Left colon (tissue), 2 donors: ENCODE measurements around the gene COL6A1. TPM values are rescaled to one million over a fixed set of nuclear protein-coding genes. Genes with fewer than 3 reads are reported as not detected.

Experiments
- ATAC-seq: fragments of 200-7000 bp; cut with Tn5 transposase; one replicate; pipeline ENCODE4 v1.9.1; 2020; ENCODE audit warnings: mild to moderate bottlenecking, moderate library complexity
- DNase-seq, 2 donors: peaks; one replicate each; pipeline ENCODE4 v3.0.0-alpha.2; 2020
- intact Hi-C, 2 donors: fragments of 100-400 bp; cut with DNase I in 1 of 2; cut with micrococcal nuclease in 1 of 2; formaldehyde crosslinking; loops; one replicate each; pipeline versions ENCODE4 v1.11.2 to v1.14.0; 2022; cut with DNase I, micrococcal nuclease
- long read RNA-seq: library from polyadenylated mRNA; unstranded; transcript quantifications from one replicate; pipeline ENCODE4 v2.0.0, GENCODE V29; 2021
- total RNA-seq, 2 donors: library from RNA; stranded (reverse); fragmentation: NEBNext Ultra II Directional; extraction: Animal tissue kit (Norgen Biotek cat#: 25700); gene quantifications; one replicate each; pipeline ENCODE4 v1.2.1, GENCODE V29; 2021
- donor health status: DM: no; HTN: no; CAD: no.
- donor health status: DM: yes; HTN: yes; CAD: no.

Gene COL6A1
- total RNA-seq, result 100 to 1,000 TPM in 1 of 2 donors, 10 to 100 TPM in 1; 32.2 to 111 TPM
- long read RNA-seq, partial matches to known transcripts, result 5 of 6 reads
- long read RNA-seq, other reads (novel, unspliced or antisense), result 1 of 6 reads

DNA sequence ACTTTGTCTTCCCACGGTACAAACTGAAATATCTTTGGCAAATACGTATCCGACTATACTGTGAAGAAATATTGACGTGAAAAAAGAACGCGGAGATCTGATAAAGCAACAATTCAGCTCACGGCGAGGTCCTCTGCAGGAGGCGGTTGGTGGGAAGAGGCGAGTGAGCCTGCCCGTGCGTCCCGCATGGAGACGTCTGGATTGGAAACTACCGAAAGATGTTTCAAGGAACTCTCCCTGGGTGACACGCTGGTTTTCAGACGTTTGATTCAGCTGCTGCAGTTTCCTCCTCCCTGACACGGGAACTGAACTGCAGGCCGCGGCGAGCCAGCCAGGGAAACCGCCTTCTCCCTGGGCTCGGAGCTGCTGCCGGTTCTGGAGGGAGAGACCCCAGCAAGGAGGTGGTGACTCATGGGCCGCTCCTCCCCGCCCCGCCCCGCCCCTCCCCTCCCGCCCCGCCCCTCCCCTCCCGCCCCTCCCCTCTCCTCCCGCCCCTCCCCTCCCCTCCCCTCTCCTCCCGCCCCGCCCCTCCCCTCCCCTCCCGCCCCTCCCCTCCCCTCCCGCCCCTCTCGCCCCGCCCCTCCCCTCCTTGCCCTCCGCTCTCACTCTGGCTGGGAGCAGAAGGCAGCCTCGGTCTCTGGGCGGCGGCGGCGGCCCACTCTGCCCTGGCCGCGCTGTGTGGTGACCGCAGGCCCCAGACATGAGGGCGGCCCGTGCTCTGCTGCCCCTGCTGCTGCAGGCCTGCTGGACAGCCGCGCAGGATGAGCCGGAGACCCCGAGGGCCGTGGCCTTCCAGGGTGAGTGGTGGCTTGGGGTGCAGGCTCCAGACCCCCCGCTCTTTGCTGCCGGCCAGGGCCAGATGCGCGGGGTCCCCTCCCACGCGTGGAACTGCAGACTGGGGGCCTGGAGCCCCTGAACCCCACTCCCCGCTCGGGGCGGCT is at the start of gene COL6A1:
COL6A1 (plus strand) TSS at position 620 of the 941 bp plus-strand sequence; CDS start at position 701, 81 bp downstream.
- ATAC-seq (peak; percentile 67), DNase-seq (peak; percentile 61 to 75)
- intact Hi-C loops, result loop anchor here in 1 of 2 donors (10.0 kb wide), 1 partner anchor 143 kb away; no protein-coding TSS in a partner anchor

GRCh38 chr21:45932922-45933502 is 48.6 kb upstream of the COL6A1 start:
- ATAC-seq, result no peak
- no peak for DNase-seq
- intact Hi-C loops, result no loop called here

DNA sequence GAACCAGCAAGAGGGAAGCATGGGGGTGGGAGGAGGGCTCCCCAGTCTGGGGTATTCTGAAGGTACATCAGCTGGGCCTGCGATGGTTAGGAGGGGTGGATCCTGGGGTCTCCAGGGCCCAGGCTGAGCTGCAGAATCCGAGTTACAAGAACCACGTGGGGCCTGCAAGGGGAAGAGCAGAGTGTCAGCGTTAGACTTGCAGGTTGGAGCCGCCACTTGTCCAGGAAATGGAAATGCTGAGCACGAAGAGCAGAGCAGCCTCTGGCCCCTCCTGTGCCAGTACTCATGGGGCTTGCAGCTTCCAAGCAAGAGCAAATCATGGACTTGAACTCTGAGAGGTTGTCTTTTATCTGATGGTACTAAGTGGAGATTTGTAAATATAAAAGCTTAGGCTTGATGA is 47.5 kb upstream of the COL6A1 start:
- DNase-seq, result no peak
- intact Hi-C loops, result no loop called here
- ATAC-seq, result no peak

- no peak for DNase-seq
- ATAC-seq, result no peak
- intact Hi-C loops, result no loop called here
These were observed 47.0 kb upstream of the COL6A1 start for GRCh38 chr21:45934554-45934953.

DNA sequence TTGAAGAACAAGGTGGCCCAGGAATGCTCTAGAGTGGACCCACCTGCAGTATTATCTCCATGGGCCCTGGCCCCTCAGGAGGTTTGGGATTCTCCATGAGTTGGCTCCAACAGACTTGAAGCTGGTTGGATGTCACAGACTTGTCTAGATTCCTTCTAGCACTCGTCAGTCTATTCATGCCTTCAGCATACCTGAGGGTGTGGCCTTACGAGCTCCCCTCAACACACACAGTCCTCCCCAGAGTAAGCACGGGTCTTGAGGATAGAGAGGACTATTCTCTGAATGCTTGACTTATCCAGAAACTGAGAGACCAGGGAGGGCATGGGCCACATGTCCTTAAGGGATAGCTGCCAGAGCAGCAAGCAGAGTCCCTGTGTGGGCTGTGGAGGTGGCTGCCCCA is 45.9 kb upstream of the COL6A1 start:
- ATAC-seq (no peak), DNase-seq (no peak)
- intact Hi-C loops, result no loop called here

GRCh38 chr21:45937721-45938452 is 43.7 kb upstream of the COL6A1 start:
- DNase-seq, result no peak

DNA sequence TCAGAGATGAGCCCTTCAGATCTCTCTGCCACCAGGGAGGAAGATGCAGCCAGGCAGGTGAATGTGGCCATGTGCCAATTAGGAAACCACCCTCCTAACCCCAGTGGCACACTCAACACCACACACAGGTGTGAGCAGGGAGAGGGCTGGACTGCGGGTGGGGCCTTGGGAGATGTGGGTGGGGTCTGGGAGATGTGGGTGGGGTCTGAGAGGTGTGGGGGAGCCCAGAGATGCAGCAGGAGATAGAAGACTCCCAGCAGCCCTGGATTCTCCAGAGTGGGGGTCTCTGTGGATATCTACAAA is 43.2 kb upstream of the COL6A1 start:
- DNase-seq (no peak), ATAC-seq (no peak)
- intact Hi-C loops, result no loop called here

More at GRCh38 chr21:45937721-45938452, 43.7 kb upstream of the COL6A1 start:
- intact Hi-C loops, result no loop called here
- no peak for ATAC-seq

DNA sequence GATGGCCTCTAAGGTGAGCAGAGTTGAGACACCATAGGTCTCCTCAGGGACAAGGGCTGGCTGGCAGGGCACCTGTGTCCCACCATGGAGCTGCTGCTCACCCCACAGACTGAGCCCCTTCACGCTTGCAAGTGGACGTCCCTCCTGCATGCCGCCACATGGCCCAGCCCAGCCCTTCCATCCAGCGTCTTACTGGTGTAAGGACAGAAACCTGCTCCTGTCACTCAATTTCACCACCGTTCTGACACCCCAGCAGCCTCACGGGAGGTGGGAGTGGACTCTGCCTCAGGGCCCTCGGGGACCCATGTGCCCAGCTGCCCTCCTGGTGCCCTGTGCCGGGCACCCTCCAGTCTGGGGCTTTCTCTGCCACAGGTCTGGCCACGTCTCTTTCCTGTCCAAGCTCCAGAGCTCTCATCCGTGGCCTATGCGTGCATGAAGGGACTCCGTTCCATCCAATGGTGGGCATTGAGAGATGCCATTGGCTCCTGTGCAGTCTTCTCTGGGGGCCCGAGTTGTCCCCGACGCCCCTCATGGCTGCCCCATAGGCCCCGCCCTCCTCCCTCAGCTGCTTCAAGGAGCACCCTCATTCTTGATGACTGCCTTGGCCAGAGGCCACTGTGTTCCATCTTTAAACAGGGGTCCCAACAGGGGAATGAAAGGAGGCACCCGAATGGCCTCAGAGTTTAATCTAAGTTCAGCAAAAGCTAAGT is 42.6 kb upstream of the COL6A1 start:
- intact Hi-C loops, result no loop called here
- ATAC-seq, result no peak
- DNase-seq, result no peak

- intact Hi-C loops, result no loop called here
- DNase-seq (no peak), ATAC-seq (no peak)
These were observed 42.0 kb upstream of the COL6A1 start for GRCh38 chr21:45939521-45940045.

GRCh38 chr21:45940091-45940490 is 41.5 kb upstream of the COL6A1 start:
- DNase-seq (no peak), ATAC-seq (no peak)
- intact Hi-C loops, result no loop called here

GRCh38 chr21:45940621-45941337 is 40.8 kb upstream of the COL6A1 start:
- intact Hi-C loops, result no loop called here
- DNase-seq (no peak), ATAC-seq (no peak)

- intact Hi-C loops, result no loop called here
- ATAC-seq (no peak), DNase-seq (no peak)
These were observed 40.2 kb upstream of the COL6A1 start for GRCh38 chr21:45941338-45941710.

- intact Hi-C loops, result no loop called here
- ATAC-seq (no peak), DNase-seq (no peak)
These were observed 39.6 kb upstream of the COL6A1 start for GRCh38 chr21:45941717-45942546.

GRCh38 chr21:45942755-45943629 is 38.6 kb upstream of the COL6A1 start:
- ATAC-seq (no peak), DNase-seq (no peak)
- intact Hi-C loops, result no loop called here

DNA sequence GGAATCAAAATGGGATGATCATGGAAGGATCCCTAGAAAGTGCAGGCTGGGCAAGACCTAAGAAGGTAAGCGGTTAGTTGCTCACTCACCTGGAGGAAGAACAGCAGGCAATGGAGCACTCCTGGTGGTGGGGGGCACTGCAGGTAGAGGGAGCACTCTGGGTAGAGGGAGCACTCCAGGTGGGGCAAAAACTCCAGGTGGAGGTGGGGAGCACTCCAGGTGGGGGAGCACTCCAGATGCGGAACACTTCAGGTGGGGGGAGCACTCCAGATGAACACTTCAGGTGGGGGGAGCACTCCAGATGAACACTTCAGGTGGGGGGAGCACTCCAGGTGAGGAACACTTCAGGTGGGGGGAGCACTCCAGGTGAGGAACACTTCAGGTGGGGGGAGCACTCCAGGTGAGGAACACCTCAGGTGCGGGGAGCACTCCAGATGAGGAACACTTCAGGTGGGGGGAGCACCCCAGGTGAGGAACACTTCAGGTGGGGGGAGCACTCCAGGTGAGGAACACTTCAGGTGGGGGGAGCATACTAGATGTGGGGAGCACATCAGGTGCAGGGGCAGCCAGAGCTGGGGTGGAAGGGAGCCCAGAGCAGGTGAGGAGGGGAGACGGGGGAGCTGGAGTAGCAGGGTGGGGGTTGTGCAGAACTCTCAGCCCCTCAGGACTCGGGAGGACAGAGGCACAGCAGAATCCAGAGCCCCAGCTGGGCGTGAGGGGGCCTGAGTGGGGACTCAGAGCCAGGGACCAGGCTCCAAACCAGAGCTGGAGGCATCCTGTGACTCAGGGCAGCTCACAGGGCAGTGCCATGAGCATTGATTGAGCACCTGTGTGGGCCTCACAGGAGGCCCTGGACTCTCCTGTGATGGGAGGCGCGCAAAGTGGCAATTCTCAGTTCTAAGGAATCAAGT is 37.7 kb upstream of the COL6A1 start:
- no peak for ATAC-seq
- no peak for DNase-seq
- intact Hi-C loops, result no loop called here
